ENCODE measurements around the gene NSFL1C.

The NSFL1C gene

DNA sequence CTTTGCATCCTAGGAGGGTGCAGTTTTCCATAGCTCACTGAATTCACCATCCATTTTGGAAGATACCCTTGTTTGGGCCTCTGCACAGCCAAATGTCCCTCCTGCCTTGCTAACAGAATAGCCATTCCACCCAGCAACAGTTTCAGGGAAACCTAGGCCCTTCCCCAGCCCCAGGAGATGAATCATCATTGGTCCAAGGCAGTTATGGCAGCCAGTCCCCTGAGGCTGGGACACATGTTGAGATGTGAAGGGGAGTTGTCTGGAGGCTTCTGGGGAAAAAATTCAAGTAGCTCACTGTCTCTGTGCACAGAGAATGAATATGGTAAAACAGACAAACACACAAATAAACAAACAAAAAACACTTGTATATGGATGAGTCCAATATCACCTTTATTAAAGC is 41.9 kb upstream of the NSFL1C start:
- no peak overlapping the region for H3K27ac ChIP-seq (ENCODE audit: low read depth, low read length)
- no peaks in the 10 kb centered on the region for H4K20me1 ChIP-seq (ENCODE audit: control insufficient read depth, insufficient read depth, low read depth, low read length)
- H3K9me2 ChIP-seq (replicated peaks; ENCODE audit: control insufficient read depth, low read length), result no peaks in the 10 kb centered on the region
- peaks cover under 1% of the 10 kb centered on the region for H3K4me1 ChIP-seq (ENCODE audit: control insufficient read depth, low read length)
- TF ChIP-seq, protein P1, sequence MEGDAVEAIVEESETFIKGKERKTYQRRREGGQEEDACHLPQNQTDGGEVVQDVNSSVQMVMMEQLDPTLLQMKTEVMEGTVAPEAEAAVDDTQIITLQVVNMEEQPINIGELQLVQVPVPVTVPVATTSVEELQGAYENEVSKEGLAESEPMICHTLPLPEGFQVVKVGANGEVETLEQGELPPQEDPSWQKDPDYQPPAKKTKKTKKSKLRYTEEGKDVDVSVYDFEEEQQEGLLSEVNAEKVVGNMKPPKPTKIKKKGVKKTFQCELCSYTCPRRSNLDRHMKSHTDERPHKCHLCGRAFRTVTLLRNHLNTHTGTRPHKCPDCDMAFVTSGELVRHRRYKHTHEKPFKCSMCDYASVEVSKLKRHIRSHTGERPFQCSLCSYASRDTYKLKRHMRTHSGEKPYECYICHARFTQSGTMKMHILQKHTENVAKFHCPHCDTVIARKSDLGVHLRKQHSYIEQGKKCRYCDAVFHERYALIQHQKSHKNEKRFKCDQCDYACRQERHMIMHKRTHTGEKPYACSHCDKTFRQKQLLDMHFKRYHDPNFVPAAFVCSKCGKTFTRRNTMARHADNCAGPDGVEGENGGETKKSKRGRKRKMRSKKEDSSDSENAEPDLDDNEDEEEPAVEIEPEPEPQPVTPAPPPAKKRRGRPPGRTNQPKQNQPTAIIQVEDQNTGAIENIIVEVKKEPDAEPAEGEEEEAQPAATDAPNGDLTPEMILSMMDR (IDR thresholded peaks at IDR 0.05; ENCODE audit: low read depth, low read length, poor library complexity, severe bottlenecking), result no peak
- no peak for TF ChIP-seq EZH2phosphoT487 (IDR thresholded peaks at IDR 0.05; ENCODE audit: borderline replicate concordance, low read length)
- H3K36me3 ChIP-seq (ENCODE audit: control insufficient read depth, low read length), result no peaks in the 10 kb centered on the region
- no peaks in the 10 kb centered on the region for H3K79me2 ChIP-seq (ENCODE audit: control insufficient read depth, low read length)
- no peak overlapping the region for H3K4me3 ChIP-seq (ENCODE audit: low read length)
- H3F3A ChIP-seq (ENCODE audit: control insufficient read depth, insufficient read depth), result no peaks in the 10 kb centered on the region
- H3K27me3 ChIP-seq (ENCODE audit: control insufficient read depth, low read length), result peaks cover 12% of the 10 kb centered on the region
- no peak overlapping the region for H3K4me2 ChIP-seq (ENCODE audit: low read length)
- H3K9me3 ChIP-seq (ENCODE audit: control insufficient read depth, insufficient read depth, low read length), result no peaks in the 10 kb centered on the region

DNA sequence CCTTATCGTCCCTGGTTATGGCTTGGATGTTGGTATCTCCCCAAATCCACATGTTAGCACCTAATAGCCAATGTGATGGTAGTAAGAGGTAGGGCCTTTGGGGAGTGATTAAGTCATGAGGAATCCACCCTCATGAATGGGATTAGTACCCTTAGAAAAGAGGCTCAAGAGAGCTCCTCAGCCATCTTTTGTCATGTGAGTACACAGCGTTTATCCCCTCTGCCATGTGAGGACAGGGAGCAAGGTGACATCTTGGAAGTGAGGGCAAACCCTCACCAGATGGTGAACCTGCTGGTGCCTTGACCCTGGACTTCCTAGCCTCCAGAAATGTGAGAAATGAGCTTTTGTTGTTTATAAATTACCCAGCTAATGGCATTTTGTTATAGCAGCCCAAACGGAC is 40.6 kb upstream of the NSFL1C start:
- Histone ChIP-seq H3K9me2 (replicated peaks; ENCODE audit: control insufficient read depth, low read length) (no peaks in the 10 kb centered on the region), H3F3A (ENCODE audit: control insufficient read depth, insufficient read depth) (no peaks in the 10 kb centered on the region), H3K4me1 (ENCODE audit: control insufficient read depth, low read length) (peaks cover 12% of the 10 kb centered on the region), H3K4me3 (ENCODE audit: low read length) (no peak overlapping the region), H3K79me2 (ENCODE audit: control insufficient read depth, low read length) (no peaks in the 10 kb centered on the region), H4K20me1 (ENCODE audit: control insufficient read depth, insufficient read depth, low read depth, low read length) (no peaks in the 10 kb centered on the region), H3K36me3 (ENCODE audit: control insufficient read depth, low read length) (no peaks in the 10 kb centered on the region), H3K27me3 (ENCODE audit: control insufficient read depth, low read length) (peaks cover 12% of the 10 kb centered on the region), H3K9me3 (ENCODE audit: control insufficient read depth, insufficient read depth, low read length) (no peaks in the 10 kb centered on the region), H3K4me2 (ENCODE audit: low read length) (no peak overlapping the region), H3K27ac (ENCODE audit: low read depth, low read length) (no peak overlapping the region)
- no peak for TF ChIP-seq EZH2phosphoT487 (IDR thresholded peaks at IDR 0.05; ENCODE audit: borderline replicate concordance, low read length)
- TF ChIP-seq, protein P1 (IDR thresholded peaks at IDR 0.05; ENCODE audit: low read depth, low read length, poor library complexity, severe bottlenecking), result no peak

DNA sequence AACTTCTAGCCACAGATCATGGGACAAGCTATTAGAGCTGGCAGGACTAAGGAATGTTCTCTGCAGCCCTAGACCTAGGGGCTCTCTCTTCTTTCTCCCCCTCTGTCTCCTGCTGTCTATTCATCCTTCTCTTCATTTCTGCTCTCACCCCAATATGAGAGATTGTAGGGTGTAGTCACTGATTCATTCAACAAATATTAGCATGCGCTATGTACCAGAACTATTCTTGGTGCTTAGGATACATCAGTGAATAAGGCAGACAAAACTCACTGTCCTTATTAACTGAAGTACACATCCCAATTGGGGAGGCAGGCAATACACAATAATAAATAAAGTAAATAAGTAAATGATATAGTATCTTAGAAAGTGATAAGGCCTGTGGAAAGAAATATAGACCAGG is 39.2 kb upstream of the NSFL1C start:
- H3K27me3 ChIP-seq (ENCODE audit: control insufficient read depth, low read length), result peaks cover 11% of the 10 kb centered on the region
- TF ChIP-seq, protein P1 (IDR thresholded peaks at IDR 0.05; ENCODE audit: low read depth, low read length, poor library complexity, severe bottlenecking), result no peak
- H3K9me3 ChIP-seq (ENCODE audit: control insufficient read depth, insufficient read depth, low read length), result no peaks in the 10 kb centered on the region
- no peak overlapping the region for H3K4me3 ChIP-seq (ENCODE audit: low read length)
- no peak overlapping the region for H3K4me2 ChIP-seq (ENCODE audit: low read length)
- no peaks in the 10 kb centered on the region for H3F3A ChIP-seq (ENCODE audit: control insufficient read depth, insufficient read depth)
- no peaks in the 10 kb centered on the region for H3K79me2 ChIP-seq (ENCODE audit: control insufficient read depth, low read length)
- H4K20me1 ChIP-seq (ENCODE audit: control insufficient read depth, insufficient read depth, low read depth, low read length), result no peaks in the 10 kb centered on the region
- no peaks in the 10 kb centered on the region for H3K36me3 ChIP-seq (ENCODE audit: control insufficient read depth, low read length)
- no peak overlapping the region for H3K27ac ChIP-seq (ENCODE audit: low read depth, low read length)
- peaks cover 17% of the 10 kb centered on the region for H3K4me1 ChIP-seq (ENCODE audit: control insufficient read depth, low read length)
- no peaks in the 10 kb centered on the region for H3K9me2 ChIP-seq (replicated peaks; ENCODE audit: control insufficient read depth, low read length)

DNA sequence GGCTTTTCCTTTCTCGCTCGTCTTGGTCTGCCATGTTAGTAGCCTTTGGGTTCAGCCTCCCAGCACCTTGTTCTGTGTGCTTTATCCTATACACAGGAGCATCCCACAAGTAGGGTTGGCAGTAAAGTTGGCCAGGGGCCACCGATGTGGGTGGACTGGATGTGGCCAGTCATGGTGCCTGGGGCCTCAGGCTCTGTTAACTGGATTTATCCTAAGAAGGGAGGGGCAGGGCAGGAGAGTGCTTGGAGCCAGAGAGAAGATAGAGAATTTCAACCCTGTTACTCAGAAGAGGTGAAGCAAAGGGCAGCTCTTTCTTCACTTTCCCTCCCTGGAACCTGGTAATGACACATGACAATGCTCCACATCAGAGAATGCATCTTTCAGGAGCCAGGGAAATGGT is 38.7 kb upstream of the NSFL1C start:
- Histone ChIP-seq H3F3A (ENCODE audit: control insufficient read depth, insufficient read depth) (no peaks in the 10 kb centered on the region), H3K9me2 (replicated peaks; ENCODE audit: control insufficient read depth, low read length) (no peaks in the 10 kb centered on the region), H3K4me3 (ENCODE audit: low read length) (no peak overlapping the region), H3K36me3 (ENCODE audit: control insufficient read depth, low read length) (no peaks in the 10 kb centered on the region), H3K4me2 (ENCODE audit: low read length) (no peak overlapping the region), H3K4me1 (ENCODE audit: control insufficient read depth, low read length) (peaks cover 22% of the 10 kb centered on the region), H3K27ac (ENCODE audit: low read depth, low read length) (no peak overlapping the region), H3K9me3 (ENCODE audit: control insufficient read depth, insufficient read depth, low read length) (no peaks in the 10 kb centered on the region), H3K79me2 (ENCODE audit: control insufficient read depth, low read length) (no peaks in the 10 kb centered on the region), H3K27me3 (ENCODE audit: control insufficient read depth, low read length) (peaks cover 12% of the 10 kb centered on the region), H4K20me1 (ENCODE audit: control insufficient read depth, insufficient read depth, low read depth, low read length) (no peaks in the 10 kb centered on the region)
- TF ChIP-seq, protein P1 (IDR thresholded peaks at IDR 0.05; ENCODE audit: low read depth, low read length, poor library complexity, severe bottlenecking), result no peak
- no peak for TF ChIP-seq EZH2phosphoT487 (IDR thresholded peaks at IDR 0.05; ENCODE audit: borderline replicate concordance, low read length)

All from DOHH2 (cell line).